Raji (cell line): ENCODE data around the gene C14orf132.

ENCODE experiments used
- POLR2A ChIP-seq: IDR thresholded peaks from 2 replicates; pipeline ENCODE4 v1.6.1; 2011; ENCODE audit warnings: low read depth, low read length, control low read depth; ENCODE audit not compliant: insufficient read depth

C14orf132 gene

DNA sequence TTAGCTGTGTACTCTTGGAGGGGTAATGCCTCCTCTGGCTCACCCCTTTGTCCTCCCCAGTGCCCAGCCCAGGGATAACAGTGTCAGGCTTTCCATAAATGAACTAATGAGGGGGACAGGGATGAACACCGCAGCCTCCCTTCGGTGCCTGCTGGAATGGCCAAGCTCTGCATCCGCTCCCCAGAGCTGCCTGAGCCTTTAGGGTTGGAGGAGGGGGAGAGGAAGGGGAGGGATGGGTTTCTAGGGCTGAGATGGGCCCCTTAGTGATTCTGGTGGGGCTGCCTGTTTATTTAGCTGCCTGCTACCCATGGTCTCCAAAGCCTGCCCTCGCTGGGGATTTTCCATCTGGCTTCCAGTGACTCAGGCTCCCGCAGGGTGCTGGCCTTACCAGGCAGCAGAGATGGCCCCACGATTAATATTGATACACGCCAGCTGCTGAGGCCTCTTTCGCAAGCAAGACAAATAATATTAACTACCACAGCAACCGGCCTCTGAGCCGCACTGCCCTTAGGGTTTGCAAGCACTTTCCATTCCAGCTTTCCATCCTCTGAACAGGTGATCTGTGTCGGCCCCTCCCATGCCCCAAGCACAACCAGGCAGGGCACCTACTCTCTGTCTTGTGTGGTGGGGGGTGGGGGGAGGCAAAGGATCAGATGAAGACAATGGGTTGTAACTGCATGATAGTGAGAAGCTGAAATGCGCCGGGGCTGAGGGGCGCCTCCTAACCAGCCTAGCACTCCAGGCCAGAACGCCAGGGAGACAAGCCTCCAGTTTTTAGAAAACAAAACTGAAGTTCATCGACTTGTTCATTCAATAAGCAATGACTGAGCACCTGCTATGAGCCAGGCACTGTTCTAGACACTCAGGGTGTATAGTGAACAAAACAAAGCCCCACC is 56.7 kb downstream of the C14orf132 start:
- no peak for TF ChIP-seq POLR2A

- TF ChIP-seq POLR2A = no peak
These were observed 57.8 kb downstream of the C14orf132 start for GRCh38 chr14:96096639-96097610.

- no peak for TF ChIP-seq POLR2A
These were observed 58.6 kb downstream of the C14orf132 start for GRCh38 chr14:96097752-96098151.

GRCh38 chr14:96098309-96098998 is 59.3 kb downstream of the C14orf132 start:
- TF ChIP-seq POLR2A = no peak

- no peak for TF ChIP-seq POLR2A
These were observed 59.8 kb downstream of the C14orf132 start for GRCh38 chr14:96098999-96099335.

DNA sequence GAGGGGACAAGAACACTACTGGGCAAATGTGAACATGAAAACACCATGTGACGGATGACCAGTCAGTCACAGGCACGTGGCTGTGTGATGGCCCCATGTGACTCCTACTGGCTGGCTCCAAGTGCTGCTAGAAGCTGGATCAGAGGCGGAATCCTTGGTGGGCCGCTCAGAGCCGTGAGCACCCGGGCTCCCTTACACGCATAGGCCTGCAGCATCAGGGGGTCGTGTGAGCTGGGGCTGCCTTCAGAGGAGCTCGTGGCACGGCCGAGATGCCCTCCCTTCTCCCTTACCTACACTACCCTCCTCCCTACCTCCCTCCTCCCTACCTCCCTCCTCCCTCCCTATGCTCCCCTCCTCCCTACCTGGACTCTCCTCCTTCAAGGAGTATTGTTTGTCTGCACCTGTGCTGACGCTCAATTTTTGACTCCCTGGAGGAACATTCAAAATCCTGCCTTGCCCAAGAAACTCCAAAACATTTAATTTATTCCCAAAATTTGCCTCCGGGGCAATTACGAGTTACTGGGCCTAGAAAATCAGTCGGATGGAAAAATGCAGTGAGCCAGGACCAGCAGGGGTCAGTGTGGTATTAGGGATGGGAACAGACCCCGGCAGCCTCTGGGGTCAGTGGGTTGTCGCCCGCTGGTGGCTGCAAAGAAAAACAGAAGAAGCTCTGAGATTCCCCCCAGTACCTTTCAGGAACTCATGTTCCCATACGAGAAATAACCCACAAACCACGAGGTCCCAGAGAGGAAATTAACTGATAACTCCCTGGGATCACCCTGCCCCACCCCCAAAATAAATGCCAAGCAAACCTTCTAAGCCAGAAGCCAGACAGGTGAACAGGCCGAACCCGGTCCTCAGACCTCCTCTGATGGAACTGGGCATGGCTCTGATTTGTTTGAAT is 61.3 kb downstream of the C14orf132 start:
- TF ChIP-seq POLR2A = no peak

GRCh38 chr14:96102081-96102856 is 63.1 kb downstream of the C14orf132 start:
- no peak for TF ChIP-seq POLR2A

GRCh38 chr14:96103075-96103474 is 63.9 kb downstream of the C14orf132 start:
- TF ChIP-seq POLR2A = no peak

- TF ChIP-seq POLR2A = no peak
These were observed 64.6 kb downstream of the C14orf132 start for GRCh38 chr14:96103560-96104460.

DNA sequence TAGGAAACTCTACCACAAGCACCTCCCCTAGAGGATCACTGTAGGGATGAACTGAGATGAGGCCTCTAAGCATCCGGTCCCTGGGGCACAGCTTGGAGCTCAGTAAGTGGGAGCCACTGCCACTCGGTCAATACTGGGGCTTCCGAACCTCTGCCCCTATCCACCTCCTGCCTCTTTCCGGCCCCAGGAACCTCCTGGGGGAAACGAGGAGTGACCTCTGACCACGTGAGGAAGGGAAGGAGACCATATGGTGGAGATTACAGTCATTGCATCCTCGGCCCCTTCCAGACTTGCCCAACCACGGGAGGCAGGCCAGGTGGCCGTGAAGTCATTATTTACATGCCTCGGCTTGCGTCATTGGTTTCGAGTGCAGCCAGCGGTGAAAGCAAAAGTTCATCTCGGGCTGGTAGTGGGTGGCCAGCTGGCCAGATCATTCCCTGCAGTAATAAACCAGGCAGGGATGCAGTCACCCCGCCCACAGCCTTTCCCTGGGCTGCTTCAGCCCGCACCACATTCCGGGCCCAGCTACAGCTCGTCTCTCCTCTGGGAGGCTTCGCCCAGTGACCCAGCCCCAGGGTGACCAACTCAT is 65.4 kb downstream of the C14orf132 start:
- TF ChIP-seq POLR2A = no peak

DNA sequence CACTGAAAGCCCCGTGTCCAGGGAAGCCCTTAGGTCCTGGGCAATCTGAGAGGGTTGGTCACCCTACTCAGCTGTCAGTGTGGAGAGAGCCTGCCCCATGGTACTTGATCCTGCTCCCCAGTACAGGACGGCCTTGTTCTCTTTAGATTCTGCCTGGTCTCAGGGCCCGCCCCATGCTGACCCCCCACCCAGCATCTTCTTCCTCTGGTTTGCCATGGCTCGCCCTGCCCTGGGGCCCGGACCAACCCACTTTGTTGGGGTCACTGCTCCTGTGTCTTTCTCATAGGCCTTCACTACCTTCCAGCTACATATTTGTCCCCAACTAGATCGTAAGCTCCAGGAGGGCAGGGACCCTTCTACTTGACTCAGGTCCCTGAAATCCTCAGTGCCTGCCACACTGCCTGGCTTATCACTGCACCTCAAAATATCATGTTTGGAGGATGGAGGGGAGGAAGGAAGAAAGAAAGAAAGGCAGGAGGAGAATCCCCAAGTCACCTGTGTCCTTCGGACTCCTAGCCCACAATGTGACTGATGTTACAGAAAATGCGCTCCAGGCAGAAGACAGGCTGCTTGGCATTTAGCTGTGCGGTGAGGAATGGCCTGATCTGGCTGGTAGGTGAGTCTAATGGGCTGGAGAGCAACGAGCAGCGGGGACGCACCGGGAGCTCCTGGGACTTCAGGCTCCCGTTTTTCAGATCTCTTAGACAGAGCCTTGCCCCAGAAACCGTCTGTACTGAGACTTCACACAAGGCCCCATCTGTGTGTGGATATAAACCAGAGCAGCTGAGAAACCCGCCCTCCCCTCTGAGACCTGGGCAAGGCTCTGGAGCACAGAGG is 66.1 kb downstream of the C14orf132 start:
- no peak for TF ChIP-seq POLR2A

GRCh38 chr14:96105926-96106441 is 66.8 kb downstream of the C14orf132 start:
- no peak for TF ChIP-seq POLR2A
